ENCODE measurements around the gene TMPRSS4. TPM values are rescaled to one million over a fixed set of nuclear protein-coding genes. Genes with fewer than 3 reads are reported as not detected.
A peak's percentile ranks its signal among the peaks of the same experiment; 100 is the strongest.

The TMPRSS4 gene
- total RNA-seq, 3 donors from 2014 or later (not counting 1 experiment from before 2014, with no cell fraction given): not detected

GRCh38 chr11:118090545-118091162 is 13.8 kb downstream of the TMPRSS4 start:
- H3K27me3 Mint-ChIP-seq (ENCODE audit: low read depth in 2 of 2): peaks cover 5 to 14% of the 10 kb centered on the region in 2 donors
- H3K4me1 Mint-ChIP-seq: no peaks in the 10 kb centered on the region
- no peaks in the 10 kb centered on the region for H3K36me3 ChIP-seq (ENCODE audit: control insufficient read depth, insufficient read depth, low read length)
- no peak for ATAC-seq
- TF ChIP-seq CTCF (IDR thresholded peaks at IDR 0.05): no peak
- peaks cover 2 to 11% of the 10 kb centered on the region in 2 donors for H3K9me3 Mint-ChIP-seq
- intact Hi-C loops (cut with micrococcal nuclease): no loop called here
- peaks cover 26% of the 10 kb centered on the region for H3K9me3 ChIP-seq (ENCODE audit: control insufficient read depth, insufficient read depth, low read length)
- no peak overlapping the region for H3K27ac ChIP-seq (ENCODE audit: low read length)
- no peaks in the 10 kb centered on the region for H3K27me3 ChIP-seq (ENCODE audit: control insufficient read depth, insufficient read depth, low read length)
- no peak for DNase-seq
- no peak overlapping the region for H3K4me3 Mint-ChIP-seq
- H3K4me1 ChIP-seq (ENCODE audit: control insufficient read depth, insufficient read depth, low read length): no peaks in the 10 kb centered on the region
- 92% methylated on average over 7 of the region's 7 CpGs for WGBS (ENCODE audit: insufficient coverage)
- H3K36me3 Mint-ChIP-seq: peaks cover 15% of the 10 kb centered on the region
- no peak overlapping the region for H3K27ac Mint-ChIP-seq
- no peak overlapping the region for H3K4me3 ChIP-seq (ENCODE audit: low read length)

- peaks cover 2 to 11% of the 10 kb centered on the region in 2 donors for H3K9me3 Mint-ChIP-seq
- WGBS (ENCODE audit: insufficient coverage): 83% methylated on average over 6 of the region's 6 CpGs
- H3K4me1 Mint-ChIP-seq: no peaks in the 10 kb centered on the region
- H3K4me1 ChIP-seq (ENCODE audit: control insufficient read depth, insufficient read depth, low read length): no peaks in the 10 kb centered on the region
- H3K9me3 ChIP-seq (ENCODE audit: control insufficient read depth, insufficient read depth, low read length): peaks cover 24% of the 10 kb centered on the region
- ATAC-seq (no peak), DNase-seq (no peak)
- peaks cover 15% of the 10 kb centered on the region for H3K36me3 Mint-ChIP-seq
- H3K27ac ChIP-seq (ENCODE audit: low read length): no peak overlapping the region
- H3K36me3 ChIP-seq (ENCODE audit: control insufficient read depth, insufficient read depth, low read length): no peaks in the 10 kb centered on the region
- H3K27ac Mint-ChIP-seq: no peak overlapping the region
- intact Hi-C loops (cut with micrococcal nuclease): no loop called here
- no peak overlapping the region for H3K4me3 ChIP-seq (ENCODE audit: low read length)
- TF ChIP-seq CTCF (IDR thresholded peaks at IDR 0.05): no peak
- peaks cover 5 to 14% of the 10 kb centered on the region in 2 donors for H3K27me3 Mint-ChIP-seq (ENCODE audit: low read depth in 2 of 2)
- H3K4me3 Mint-ChIP-seq: no peak overlapping the region
- no peaks in the 10 kb centered on the region for H3K27me3 ChIP-seq (ENCODE audit: control insufficient read depth, insufficient read depth, low read length)
Measured at GRCh38 chr11:118091690-118092089, 14.8 kb downstream of the TMPRSS4 start.

- WGBS (ENCODE audit: insufficient coverage): 75% methylated on average over 8 of the region's 8 CpGs
- no peak for DNase-seq
- no peak overlapping the region for H3K27ac Mint-ChIP-seq
Measured at GRCh38 chr11:118092907-118093571, 16.2 kb downstream of the TMPRSS4 start.

More at GRCh38 chr11:118092907-118093571, 16.2 kb downstream of the TMPRSS4 start:
- Histone ChIP-seq H3K36me3 (ENCODE audit: control insufficient read depth, insufficient read depth, low read length) (no peaks in the 10 kb centered on the region), H3K4me1 (ENCODE audit: control insufficient read depth, insufficient read depth, low read length) (no peaks in the 10 kb centered on the region), H3K9me3 (ENCODE audit: control insufficient read depth, insufficient read depth, low read length) (peaks cover 10% of the 10 kb centered on the region), H3K27me3 (ENCODE audit: control insufficient read depth, insufficient read depth, low read length) (no peaks in the 10 kb centered on the region), H3K27ac (ENCODE audit: low read length) (no peak overlapping the region), H3K4me3 (ENCODE audit: low read length) (no peak overlapping the region)
- no peak for TF ChIP-seq CTCF (IDR thresholded peaks at IDR 0.05)
- intact Hi-C loops (cut with micrococcal nuclease): no loop called here
- Mint-ChIP-seq H3K27me3 (ENCODE audit: low read depth in 2 of 2) (peaks cover 6 to 14% of the 10 kb centered on the region in 2 donors), H3K36me3 (peaks cover 7% of the 10 kb centered on the region), H3K4me3 (no peak overlapping the region), H3K9me3 (peaks cover 0 to 3% of the 10 kb centered on the region in 2 donors), H3K4me1 (no peaks in the 10 kb centered on the region)
- peak in 1 of 3 donors; percentile 19 for ATAC-seq

Measured in natural killer cell (primary cell).